Measurements from ENCODE around the gene COL20A1.

Gene COL20A1

GRCh38 chr20:63326314-63327230 lies 33.6 kb downstream of the COL20A1 start:
- Histone ChIP-seq H3K9me3 (ENCODE audit: control insufficient read depth, low read length) (peaks cover under 1% of the 10 kb centered on the region), H3K4me1 (ENCODE audit: control insufficient read depth, insufficient read depth, low read length) (no peaks in the 10 kb centered on the region), H3K9ac (ENCODE audit: low read length) (no peak overlapping the region), H3K4me3 (ENCODE audit: low read length) (no peak overlapping the region), H3K27me3 (replicated peaks; ENCODE audit: control insufficient read depth, insufficient read depth, low read length) (peaks cover 47% of the 10 kb centered on the region), H3K36me3 (ENCODE audit: control insufficient read depth, insufficient read depth, low read length, severe bottlenecking) (no peaks in the 10 kb centered on the region)
- DNase-seq (ENCODE audit: low read depth) = no peak

GRCh38 chr20:63327231-63327745 lies 34.3 kb downstream of the COL20A1 start:
- Histone ChIP-seq H3K4me3 (ENCODE audit: low read length) (no peak overlapping the region), H3K27me3 (replicated peaks; ENCODE audit: control insufficient read depth, insufficient read depth, low read length) (peaks cover 54% of the 10 kb centered on the region), H3K4me1 (ENCODE audit: control insufficient read depth, insufficient read depth, low read length) (no peaks in the 10 kb centered on the region), H3K9me3 (ENCODE audit: control insufficient read depth, low read length) (peaks cover 8% of the 10 kb centered on the region), H3K9ac (ENCODE audit: low read length) (no peak overlapping the region), H3K36me3 (ENCODE audit: control insufficient read depth, insufficient read depth, low read length, severe bottlenecking) (no peaks in the 10 kb centered on the region)
- no peak for DNase-seq (ENCODE audit: low read depth)

GRCh38 chr20:63328026-63328700 lies 35.2 kb downstream of the COL20A1 start:
- Histone ChIP-seq H3K9me3 (ENCODE audit: control insufficient read depth, low read length) (peaks cover 8% of the 10 kb centered on the region), H3K36me3 (ENCODE audit: control insufficient read depth, insufficient read depth, low read length, severe bottlenecking) (no peaks in the 10 kb centered on the region), H3K4me3 (ENCODE audit: low read length) (no peak overlapping the region), H3K4me1 (ENCODE audit: control insufficient read depth, insufficient read depth, low read length) (no peaks in the 10 kb centered on the region), H3K9ac (ENCODE audit: low read length) (no peak overlapping the region), H3K27me3 (replicated peaks; ENCODE audit: control insufficient read depth, insufficient read depth, low read length) (peaks cover 48% of the 10 kb centered on the region)
- no peak for DNase-seq (ENCODE audit: low read depth)

GRCh38 chr20:63328718-63329275 lies 35.8 kb downstream of the COL20A1 start:
- Histone ChIP-seq H3K4me1 (ENCODE audit: control insufficient read depth, insufficient read depth, low read length) (no peaks in the 10 kb centered on the region), H3K4me3 (ENCODE audit: low read length) (no peak overlapping the region), H3K27me3 (replicated peaks; ENCODE audit: control insufficient read depth, insufficient read depth, low read length) (peaks cover 48% of the 10 kb centered on the region), H3K9ac (ENCODE audit: low read length) (no peak overlapping the region), H3K9me3 (ENCODE audit: control insufficient read depth, low read length) (peaks cover 8% of the 10 kb centered on the region), H3K36me3 (ENCODE audit: control insufficient read depth, insufficient read depth, low read length, severe bottlenecking) (no peaks in the 10 kb centered on the region)
- no peak for DNase-seq (ENCODE audit: low read depth)

GRCh38 chr20:63329331-63330083 lies 36.5 kb downstream of the COL20A1 start:
- peaks cover 48% of the 10 kb centered on the region for H3K27me3 ChIP-seq (replicated peaks; ENCODE audit: control insufficient read depth, insufficient read depth, low read length)
- no peak overlapping the region for H3K4me3 ChIP-seq (ENCODE audit: low read length)
- peaks cover 13% of the 10 kb centered on the region for H3K9me3 ChIP-seq (ENCODE audit: control insufficient read depth, low read length)
- H3K9ac ChIP-seq (ENCODE audit: low read length) = no peak overlapping the region
- DNase-seq (ENCODE audit: low read depth) = no peak
- H3K4me1 ChIP-seq (ENCODE audit: control insufficient read depth, insufficient read depth, low read length) = no peaks in the 10 kb centered on the region
- no peaks in the 10 kb centered on the region for H3K36me3 ChIP-seq (ENCODE audit: control insufficient read depth, insufficient read depth, low read length, severe bottlenecking)

- DNase-seq (ENCODE audit: low read depth) = no peak
- Histone ChIP-seq H3K9ac (ENCODE audit: low read length) (no peak overlapping the region), H3K27me3 (replicated peaks; ENCODE audit: control insufficient read depth, insufficient read depth, low read length) (peaks cover 46% of the 10 kb centered on the region), H3K4me1 (ENCODE audit: control insufficient read depth, insufficient read depth, low read length) (no peaks in the 10 kb centered on the region), H3K9me3 (ENCODE audit: control insufficient read depth, low read length) (peaks cover 13% of the 10 kb centered on the region), H3K36me3 (ENCODE audit: control insufficient read depth, insufficient read depth, low read length, severe bottlenecking) (no peaks in the 10 kb centered on the region), H3K4me3 (ENCODE audit: low read length) (no peak overlapping the region)
Measured at GRCh38 chr20:63330084-63330760, 37.2 kb downstream of the COL20A1 start.

- Histone ChIP-seq H3K9ac (ENCODE audit: low read length) (no peak overlapping the region), H3K9me3 (ENCODE audit: control insufficient read depth, low read length) (peaks cover 13% of the 10 kb centered on the region), H3K4me1 (ENCODE audit: control insufficient read depth, insufficient read depth, low read length) (no peaks in the 10 kb centered on the region), H3K27me3 (replicated peaks; ENCODE audit: control insufficient read depth, insufficient read depth, low read length) (peaks cover 54% of the 10 kb centered on the region), H3K4me3 (ENCODE audit: low read length) (no peak overlapping the region), H3K36me3 (ENCODE audit: control insufficient read depth, insufficient read depth, low read length, severe bottlenecking) (no peaks in the 10 kb centered on the region)
- no peak for DNase-seq (ENCODE audit: low read depth)
Measured at GRCh38 chr20:63330940-63331339, 38.0 kb downstream of the COL20A1 start.

GRCh38 chr20:63331741-63332400 lies 38.9 kb downstream of the COL20A1 start:
- peaks cover 13% of the 10 kb centered on the region for H3K9me3 ChIP-seq (ENCODE audit: control insufficient read depth, low read length)
- no peaks in the 10 kb centered on the region for H3K4me1 ChIP-seq (ENCODE audit: control insufficient read depth, insufficient read depth, low read length)
- DNase-seq (ENCODE audit: low read depth) = no peak
- H3K4me3 ChIP-seq (ENCODE audit: low read length) = no peak overlapping the region
- H3K27me3 ChIP-seq (replicated peaks; ENCODE audit: control insufficient read depth, insufficient read depth, low read length) = peaks cover 61% of the 10 kb centered on the region
- H3K9ac ChIP-seq (ENCODE audit: low read length) = no peak overlapping the region
- H3K36me3 ChIP-seq (ENCODE audit: control insufficient read depth, insufficient read depth, low read length, severe bottlenecking) = no peaks in the 10 kb centered on the region

GRCh38 chr20:63332488-63333240 lies 39.7 kb downstream of the COL20A1 start:
- DNase-seq (ENCODE audit: low read depth) = no peak
- H3K4me1 ChIP-seq (ENCODE audit: control insufficient read depth, insufficient read depth, low read length) = no peaks in the 10 kb centered on the region
- H3K36me3 ChIP-seq (ENCODE audit: control insufficient read depth, insufficient read depth, low read length, severe bottlenecking) = no peaks in the 10 kb centered on the region
- no peak overlapping the region for H3K9ac ChIP-seq (ENCODE audit: low read length)
- peaks cover 13% of the 10 kb centered on the region for H3K9me3 ChIP-seq (ENCODE audit: control insufficient read depth, low read length)
- no peak overlapping the region for H3K4me3 ChIP-seq (ENCODE audit: low read length)
- peaks cover 60% of the 10 kb centered on the region for H3K27me3 ChIP-seq (replicated peaks; ENCODE audit: control insufficient read depth, insufficient read depth, low read length)
